ENCODE measurements around the gene ARMC10.
"Not testable (repeated sequence)": the region's sequence is repeated elsewhere in the genome, so short reads cannot be mapped to it uniquely, and the experiment has no call there.

Gene ARMC10

DNA sequence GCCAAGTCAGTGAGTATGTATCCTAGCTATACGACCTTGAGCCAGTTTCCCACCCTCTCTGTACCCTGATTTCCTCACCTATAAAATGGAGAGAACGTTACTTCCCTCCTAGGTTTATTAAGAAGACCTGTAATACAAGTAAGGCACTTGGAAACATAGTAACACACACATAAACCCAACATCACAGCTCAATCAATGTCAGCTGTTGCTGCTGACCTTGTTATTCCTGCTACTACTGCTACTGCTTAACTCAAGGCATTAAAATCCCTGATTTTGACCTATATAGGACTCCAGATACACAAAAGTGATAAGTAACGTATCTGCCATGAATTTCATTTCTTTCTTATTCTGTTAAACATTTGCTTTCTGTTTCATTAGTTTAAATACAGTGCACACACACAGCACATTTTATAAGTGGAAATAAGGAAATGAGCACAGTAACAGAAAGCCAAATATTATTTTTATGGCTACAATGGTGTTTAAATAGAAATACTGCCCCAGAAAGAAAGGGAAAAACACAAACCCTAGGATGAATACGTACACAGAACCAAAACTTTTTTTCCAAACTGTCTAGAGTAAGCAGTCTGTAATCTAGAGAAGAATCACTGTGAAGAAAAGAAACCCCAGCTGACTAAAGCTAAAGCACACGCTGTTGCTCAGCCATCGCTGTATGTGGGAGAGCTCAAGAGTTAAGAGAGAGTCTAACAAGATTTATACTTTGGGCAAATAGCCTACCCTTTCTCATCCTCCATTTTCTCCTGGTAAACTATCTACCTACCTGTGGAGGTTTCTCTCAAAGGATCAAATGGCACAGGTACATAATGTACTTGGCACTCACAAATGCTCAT is 55.0 kb downstream of the ARMC10 start:
- DNase-seq, result no peak

DNA sequence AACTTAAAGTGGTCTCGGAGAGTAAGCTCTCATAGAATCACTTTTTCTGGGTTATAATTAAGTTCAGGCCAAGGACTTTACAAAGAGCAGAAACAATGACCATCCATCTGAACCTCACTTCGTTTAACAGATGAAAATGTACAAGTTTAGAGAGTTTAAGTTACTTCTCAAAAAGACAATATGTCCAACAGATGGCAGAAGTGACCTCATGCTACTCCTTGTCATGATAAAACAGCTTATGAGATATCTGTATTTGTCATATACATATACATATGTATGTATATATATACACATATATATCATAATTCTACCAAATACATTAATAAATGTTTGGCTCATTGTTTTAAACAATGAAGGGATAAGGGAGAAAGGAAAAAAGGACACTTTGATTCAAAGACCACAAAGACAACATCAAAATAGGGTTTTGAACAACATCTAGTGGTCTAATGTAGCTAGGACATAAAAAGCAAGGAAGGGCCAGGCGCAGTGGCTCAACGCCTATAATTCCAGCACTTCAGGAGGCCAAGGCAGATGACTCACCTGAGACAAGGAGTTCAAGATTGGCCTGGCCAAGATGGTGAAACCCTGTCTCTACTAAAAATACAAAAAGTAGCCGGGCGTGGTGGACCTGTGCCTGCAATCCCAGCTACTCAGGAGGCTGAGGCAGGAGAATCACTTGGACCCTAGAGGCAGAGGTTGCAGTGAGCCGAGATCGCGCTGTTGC is 56.1 kb downstream of the ARMC10 start:
- no peak for DNase-seq

DNA sequence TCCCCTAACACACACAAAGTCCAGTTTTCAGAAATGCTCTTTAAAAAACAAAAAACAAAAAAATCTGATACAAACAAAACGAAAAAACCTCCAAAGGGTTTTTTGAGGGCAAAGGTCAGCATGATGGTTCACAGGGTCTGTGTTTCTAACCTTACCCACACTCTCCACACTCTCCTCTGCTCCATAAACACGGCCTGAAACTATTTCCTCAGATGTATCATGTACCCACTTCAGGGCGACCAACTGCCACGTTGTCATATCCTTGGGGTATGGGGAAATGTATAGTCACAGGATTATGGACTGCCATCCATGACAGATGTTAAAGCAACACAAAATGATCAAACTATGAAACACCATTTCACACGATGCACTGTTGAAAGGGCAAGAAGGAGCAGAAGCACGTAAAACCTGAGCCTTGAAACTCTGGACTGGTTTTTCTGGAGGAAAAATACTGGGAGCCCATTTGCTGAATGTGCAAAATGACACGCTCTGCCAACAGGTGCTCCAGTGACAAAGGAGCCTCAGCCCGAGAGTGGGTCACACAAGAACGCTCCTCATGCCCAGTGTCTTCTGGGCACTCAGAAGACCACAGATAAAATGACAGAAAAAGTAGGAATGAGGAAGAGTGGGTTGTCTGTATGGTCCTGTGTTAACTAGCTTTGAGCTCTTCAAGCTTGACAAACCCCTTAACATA is 58.2 kb downstream of the ARMC10 start:
- DNase-seq, result no peak

DNA sequence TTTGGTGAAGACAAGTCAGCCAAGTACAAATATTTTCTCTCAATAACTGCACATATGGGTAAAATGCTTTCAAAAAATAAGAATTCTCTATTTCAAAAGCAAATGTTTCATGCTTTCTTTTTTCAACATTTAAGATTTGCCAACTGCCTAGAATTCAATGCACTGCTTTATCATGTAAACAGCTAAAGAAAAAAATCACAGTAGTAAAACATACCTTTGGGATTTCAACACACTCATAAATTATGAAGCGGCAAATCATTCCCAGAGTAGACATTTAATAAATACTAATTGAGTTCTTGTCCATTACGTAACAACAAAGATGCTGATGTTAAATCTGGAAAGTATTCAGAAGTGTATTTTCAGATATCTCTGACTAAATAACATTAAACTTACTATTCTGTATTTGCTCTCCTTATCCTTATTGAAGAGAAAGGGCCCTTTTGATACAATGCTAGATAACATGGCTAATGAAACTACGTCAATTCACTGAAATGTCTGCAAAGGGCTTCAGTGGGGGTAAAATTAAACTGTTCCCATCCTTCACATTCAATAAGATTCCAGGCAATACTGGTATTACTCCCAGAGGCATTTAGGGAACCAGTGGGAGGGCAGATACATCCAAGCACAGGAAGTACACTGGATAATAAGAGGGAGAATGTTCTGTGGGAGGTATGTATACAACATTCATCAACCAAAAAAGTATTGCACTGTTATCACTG is 60.1 kb downstream of the ARMC10 start:
- DNase-seq, result no peak

DNA sequence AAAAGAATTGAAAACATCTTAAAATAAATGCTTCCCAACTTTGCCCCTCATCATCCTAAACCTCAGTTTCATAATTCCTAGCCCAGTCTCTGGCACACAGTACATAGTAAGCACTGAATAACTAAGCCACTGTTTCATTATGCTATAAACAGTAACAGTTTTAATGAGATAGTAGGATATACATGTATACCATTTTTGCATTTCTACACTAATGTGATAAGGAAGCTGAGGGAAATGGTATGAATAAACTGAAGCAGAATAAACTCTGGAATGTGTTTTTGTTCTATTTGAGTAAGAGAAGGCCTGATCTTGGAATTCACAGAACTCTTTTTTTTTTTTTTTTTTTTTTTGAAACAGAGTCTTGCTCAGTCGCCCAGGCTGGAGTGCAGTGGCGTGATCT is 65.1 kb downstream of the ARMC10 start:
- DNase-seq, result no peak

GRCh38 chr7:103140685-103141084 is 65.7 kb downstream of the ARMC10 start:
- no peak for DNase-seq

DNA sequence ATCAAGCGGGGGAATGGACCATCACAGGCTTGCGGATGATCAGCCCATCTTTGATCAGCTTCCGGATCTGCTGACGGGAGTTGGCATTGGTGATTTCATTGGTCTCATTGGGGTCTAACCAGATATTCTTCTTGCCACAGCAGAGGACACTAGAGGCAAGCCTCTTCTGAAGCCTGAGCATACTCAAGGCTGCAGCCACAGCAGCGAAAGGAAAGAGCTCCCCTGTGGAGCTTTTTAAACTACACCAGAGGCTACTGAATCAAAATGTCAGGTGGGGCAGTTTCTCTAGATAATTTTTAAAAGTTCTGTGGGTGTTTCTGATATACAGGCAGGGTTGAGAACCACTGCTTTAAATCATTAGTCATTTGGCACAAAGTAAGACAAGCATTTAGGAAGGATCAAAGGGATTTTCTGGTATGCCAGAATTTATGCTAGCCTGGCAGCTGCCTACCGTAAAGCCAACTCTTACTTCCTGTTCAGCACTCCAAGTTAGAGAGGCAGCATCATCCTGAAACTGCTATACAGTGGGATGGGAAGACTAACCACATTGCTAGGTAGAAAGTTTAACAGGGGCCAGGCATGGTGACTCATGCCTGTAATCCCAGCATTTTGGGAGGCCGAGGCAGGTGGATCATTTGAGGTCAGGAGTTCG is 66.9 kb downstream of the ARMC10 start:
- no peak for DNase-seq

- DNase-seq, result no peak
These were observed 67.6 kb downstream of the ARMC10 start for GRCh38 chr7:103142494-103142893.

GRCh38 chr7:103143868-103144267 is 68.9 kb downstream of the ARMC10 start:
- DNase-seq, result no peak

- DNase-seq, result not testable (repeated sequence)
These were observed 69.8 kb downstream of the ARMC10 start for GRCh38 chr7:103144754-103145153.

- DNase-seq, result no peak
These were observed 73.4 kb downstream of the ARMC10 start for GRCh38 chr7:103148131-103148993.

All from activated CD4-positive, CD25-positive, alpha-beta regulatory T cell treated with anti-CD3 and anti-CD28 coated beads, Interleukin-2, amount 50 U/mL, for 72 hours (primary cell).